ENCODE results near the gene NRP1.
A peak's percentile ranks its signal among the peaks of the same experiment; 100 is the strongest.

NRP1 gene

DNA sequence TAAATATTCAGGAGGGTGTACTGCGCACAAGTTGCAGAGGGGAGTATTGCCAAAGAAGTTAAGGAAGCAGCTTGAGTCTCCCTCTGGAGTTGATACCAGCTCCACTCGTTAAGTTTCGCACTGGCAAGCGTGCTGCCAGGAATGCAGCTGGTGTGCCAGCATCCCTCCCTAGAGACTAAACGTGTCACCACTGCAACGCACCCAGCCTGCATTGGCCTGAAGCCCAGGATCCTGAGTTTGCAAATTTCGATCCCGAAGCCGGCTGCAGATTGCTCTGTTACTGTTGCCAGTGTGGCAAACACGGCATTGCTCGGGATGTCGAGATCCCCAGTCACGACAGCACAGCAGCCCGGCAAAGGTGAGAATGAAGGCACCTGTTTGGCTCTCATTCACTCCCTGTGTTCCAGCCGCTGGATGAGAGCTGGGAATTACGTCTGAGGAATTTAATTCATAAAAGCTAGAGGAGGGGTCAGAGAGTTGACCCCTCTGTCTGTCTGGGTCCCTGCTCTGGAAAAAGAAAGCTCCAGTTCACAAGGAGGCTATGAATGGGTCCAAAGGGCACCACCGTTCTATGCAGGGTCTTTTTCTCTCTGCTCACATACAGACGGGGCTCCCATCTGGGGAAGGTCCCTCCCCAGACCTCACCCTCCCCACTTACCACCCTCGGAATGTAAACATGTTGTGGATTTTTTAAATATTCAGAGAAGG, 61.0 kb downstream of the NRP1 start:
- Histone ChIP-seq H3K9me3 (ENCODE audit: control insufficient read depth in 1 of 2, low read length in 2 of 2) (no peaks in the 10 kb centered on the region), H3K27me3 (ENCODE audit: low read depth, low read length) (no peaks in the 10 kb centered on the region), H3K4me1 (ENCODE audit: control insufficient read depth in 1 of 2, insufficient read depth in 2 of 2, low read length in 2 of 2) (peaks cover 19 to 46% of the 10 kb centered on the region in 2 donors), H3K4me3 (ENCODE audit: low read depth in 1 of 2, low read length in 2 of 2) (peak overlapping the region; percentile 43 to 48), H3K27ac (ENCODE audit: low read length) (peak overlapping the region; percentile 72), H3K36me3 (ENCODE audit: control insufficient read depth in 1 of 2, insufficient read depth in 2 of 2, low read length in 2 of 2) (peaks cover 3 to 8% of the 10 kb centered on the region in 2 donors)

GRCh38 chr10:33272635-33273034, 61.8 kb downstream of the NRP1 start:
- H3K4me1 ChIP-seq (ENCODE audit: control insufficient read depth in 1 of 2, insufficient read depth in 2 of 2, low read length in 2 of 2) = peaks cover 19 to 41% of the 10 kb centered on the region in 2 donors
- no peaks in the 10 kb centered on the region for H3K9me3 ChIP-seq (ENCODE audit: control insufficient read depth in 1 of 2, low read length in 2 of 2)
- H3K36me3 ChIP-seq (ENCODE audit: control insufficient read depth in 1 of 2, insufficient read depth in 2 of 2, low read length in 2 of 2) = peaks cover 9% of the 10 kb centered on the region in 2 donors
- H3K27ac ChIP-seq (ENCODE audit: low read length) = peak overlapping the region; percentile 60
- H3K4me3 ChIP-seq (ENCODE audit: low read depth in 1 of 2, low read length in 2 of 2) = no peak overlapping the region
- H3K27me3 ChIP-seq (ENCODE audit: low read depth, low read length) = no peaks in the 10 kb centered on the region

DNA sequence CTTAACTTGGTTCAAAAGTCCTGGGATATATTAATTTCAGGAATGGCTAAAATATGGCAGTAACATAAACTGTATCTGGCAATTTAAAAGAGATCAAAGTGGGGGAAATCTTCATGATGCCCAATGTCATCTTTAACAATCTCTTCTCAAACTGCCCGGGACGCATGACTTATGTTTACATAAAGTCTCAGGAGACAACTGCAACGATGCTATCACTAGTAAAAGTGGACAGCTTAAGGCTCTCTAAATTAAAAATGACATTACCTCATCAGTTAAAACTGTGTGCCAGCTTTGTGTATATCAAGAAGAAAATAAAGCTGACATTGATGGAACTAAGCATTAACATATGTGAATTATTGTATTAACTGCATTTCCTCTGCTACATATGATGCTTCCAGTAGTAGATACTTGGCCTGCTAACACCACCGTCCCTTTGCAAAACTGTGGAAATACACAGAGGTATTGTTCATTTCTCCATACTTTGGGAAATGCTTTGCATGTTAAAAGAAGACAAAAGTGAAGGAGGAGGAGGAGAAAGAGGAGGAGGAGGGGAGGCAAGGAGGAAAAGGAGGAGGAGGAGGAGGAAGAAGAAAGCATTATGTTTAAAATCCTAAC, 62.4 kb downstream of the NRP1 start:
- H3K4me3 ChIP-seq (ENCODE audit: low read depth in 1 of 2, low read length in 2 of 2) = no peak overlapping the region
- no peaks in the 10 kb centered on the region for H3K9me3 ChIP-seq (ENCODE audit: control insufficient read depth in 1 of 2, low read length in 2 of 2)
- H3K36me3 ChIP-seq (ENCODE audit: control insufficient read depth in 1 of 2, insufficient read depth in 2 of 2, low read length in 2 of 2) = peaks cover 9 to 12% of the 10 kb centered on the region in 2 donors
- peak overlapping the region; percentile 60 for H3K27ac ChIP-seq (ENCODE audit: low read length)
- H3K27me3 ChIP-seq (ENCODE audit: low read depth, low read length) = no peaks in the 10 kb centered on the region
- H3K4me1 ChIP-seq (ENCODE audit: control insufficient read depth in 1 of 2, insufficient read depth in 2 of 2, low read length in 2 of 2) = peaks cover 19 to 37% of the 10 kb centered on the region in 2 donors

GRCh38 chr10:33270971-33271370, 63.5 kb downstream of the NRP1 start:
- no peaks in the 10 kb centered on the region for H3K27me3 ChIP-seq (ENCODE audit: low read depth, low read length)
- H3K9me3 ChIP-seq (ENCODE audit: control insufficient read depth in 1 of 2, low read length in 2 of 2) = no peaks in the 10 kb centered on the region
- H3K4me1 ChIP-seq (ENCODE audit: control insufficient read depth in 1 of 2, insufficient read depth in 2 of 2, low read length in 2 of 2) = peaks cover 14 to 37% of the 10 kb centered on the region in 2 donors
- H3K27ac ChIP-seq (ENCODE audit: low read length) = no peak overlapping the region
- no peak overlapping the region for H3K4me3 ChIP-seq (ENCODE audit: low read depth in 1 of 2, low read length in 2 of 2)
- H3K36me3 ChIP-seq (ENCODE audit: control insufficient read depth in 1 of 2, insufficient read depth in 2 of 2, low read length in 2 of 2) = peaks cover 9 to 12% of the 10 kb centered on the region in 2 donors

DNA sequence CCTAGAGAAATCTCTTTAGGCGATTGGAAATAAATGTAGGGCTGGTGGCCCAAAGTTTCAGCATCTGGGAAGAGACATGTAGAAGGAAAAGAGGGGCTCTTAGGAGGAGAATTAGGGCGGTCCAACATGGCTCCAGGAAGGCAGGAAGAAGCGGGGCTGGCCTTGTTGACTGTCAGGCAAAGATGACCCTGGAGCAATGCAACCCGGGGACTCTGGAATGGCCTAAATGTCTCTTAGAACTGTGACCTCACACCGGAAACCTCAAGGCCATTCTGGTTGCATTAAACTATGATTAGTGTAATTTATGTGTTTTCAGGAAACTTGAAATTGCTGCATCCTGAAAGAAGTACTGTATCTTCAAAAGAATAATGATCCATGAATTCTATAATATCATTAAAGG, 66.8 kb downstream of the NRP1 start:
- no peaks in the 10 kb centered on the region for H3K9me3 ChIP-seq (ENCODE audit: control insufficient read depth in 1 of 2, low read length in 2 of 2)
- H3K27ac ChIP-seq (ENCODE audit: low read length) = no peak overlapping the region
- H3K4me3 ChIP-seq (ENCODE audit: low read depth in 1 of 2, low read length in 2 of 2) = no peak overlapping the region
- H3K4me1 ChIP-seq (ENCODE audit: control insufficient read depth in 1 of 2, insufficient read depth in 2 of 2, low read length in 2 of 2) = peaks cover 17 to 22% of the 10 kb centered on the region in 2 donors
- no peaks in the 10 kb centered on the region for H3K27me3 ChIP-seq (ENCODE audit: low read depth, low read length)
- peaks cover 18 to 35% of the 10 kb centered on the region in 2 donors for H3K36me3 ChIP-seq (ENCODE audit: control insufficient read depth in 1 of 2, insufficient read depth in 2 of 2, low read length in 2 of 2)

- H3K9me3 ChIP-seq (ENCODE audit: control insufficient read depth in 1 of 2, low read length in 2 of 2) = no peaks in the 10 kb centered on the region
- H3K27ac ChIP-seq (ENCODE audit: low read length) = no peak overlapping the region
- peaks cover 25 to 42% of the 10 kb centered on the region in 2 donors for H3K36me3 ChIP-seq (ENCODE audit: control insufficient read depth in 1 of 2, insufficient read depth in 2 of 2, low read length in 2 of 2)
- H3K4me3 ChIP-seq (ENCODE audit: low read depth in 1 of 2, low read length in 2 of 2) = no peak overlapping the region
- peaks cover 0 to 9% of the 10 kb centered on the region in 2 donors for H3K4me1 ChIP-seq (ENCODE audit: control insufficient read depth in 1 of 2, insufficient read depth in 2 of 2, low read length in 2 of 2)
- no peaks in the 10 kb centered on the region for H3K27me3 ChIP-seq (ENCODE audit: low read depth, low read length)
Measured at GRCh38 chr10:33265621-33266020, 68.8 kb downstream of the NRP1 start.

GRCh38 chr10:33263453-33263852, 71.0 kb downstream of the NRP1 start:
- Histone ChIP-seq H3K36me3 (ENCODE audit: control insufficient read depth in 1 of 2, insufficient read depth in 2 of 2, low read length in 2 of 2) (peaks cover 21 to 39% of the 10 kb centered on the region in 2 donors), H3K27me3 (ENCODE audit: low read depth, low read length) (no peaks in the 10 kb centered on the region), H3K9me3 (ENCODE audit: control insufficient read depth in 1 of 2, low read length in 2 of 2) (no peaks in the 10 kb centered on the region), H3K4me1 (ENCODE audit: control insufficient read depth in 1 of 2, insufficient read depth in 2 of 2, low read length in 2 of 2) (peaks cover 0 to 9% of the 10 kb centered on the region in 2 donors), H3K4me3 (ENCODE audit: low read depth in 1 of 2, low read length in 2 of 2) (no peak overlapping the region), H3K27ac (ENCODE audit: low read length) (peak overlapping the region; percentile 27)

- no peak overlapping the region for H3K27ac ChIP-seq (ENCODE audit: low read length)
- peaks cover 0 to 9% of the 10 kb centered on the region in 2 donors for H3K4me1 ChIP-seq (ENCODE audit: control insufficient read depth in 1 of 2, insufficient read depth in 2 of 2, low read length in 2 of 2)
- H3K36me3 ChIP-seq (ENCODE audit: control insufficient read depth in 1 of 2, insufficient read depth in 2 of 2, low read length in 2 of 2) = peaks cover 21 to 35% of the 10 kb centered on the region in 2 donors
- H3K4me3 ChIP-seq (ENCODE audit: low read depth in 1 of 2, low read length in 2 of 2) = no peak overlapping the region
- no peaks in the 10 kb centered on the region for H3K27me3 ChIP-seq (ENCODE audit: low read depth, low read length)
- no peaks in the 10 kb centered on the region for H3K9me3 ChIP-seq (ENCODE audit: control insufficient read depth in 1 of 2, low read length in 2 of 2)
Measured at GRCh38 chr10:33262871-33263270, 71.6 kb downstream of the NRP1 start.

DNA sequence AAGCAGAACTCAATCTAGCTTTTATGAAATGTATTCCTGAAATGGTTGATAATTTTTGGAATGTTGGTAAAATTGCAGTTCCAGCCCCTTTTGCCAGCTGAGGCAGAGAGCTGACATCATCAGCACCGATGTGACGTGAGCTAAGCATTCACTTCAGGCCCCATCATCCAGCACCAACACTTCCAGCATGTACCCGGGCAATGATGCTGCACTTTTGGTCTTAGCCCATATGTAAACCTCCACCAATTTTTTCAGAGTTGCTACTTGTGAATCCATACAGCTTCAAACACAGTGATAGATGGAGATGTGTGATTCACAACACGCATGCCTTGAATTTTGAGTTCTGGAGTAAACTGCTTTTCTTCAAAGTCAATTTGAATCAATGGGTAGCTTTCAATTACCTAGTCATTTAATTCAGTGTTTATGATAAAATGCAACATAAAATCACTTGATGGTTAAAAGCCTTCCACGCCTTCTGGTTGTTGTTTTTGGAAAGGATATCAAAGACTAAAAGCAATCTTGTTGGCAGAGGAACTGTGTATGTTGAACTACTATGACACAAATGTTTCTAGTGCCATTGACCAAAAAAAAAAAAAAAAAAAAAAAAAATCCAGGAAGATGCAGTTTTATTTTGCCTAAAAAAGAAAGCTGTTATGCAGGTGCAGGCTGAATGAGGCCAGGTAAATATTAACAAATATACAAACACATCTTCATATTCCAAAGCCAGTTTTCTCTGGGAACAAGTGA, 73.9 kb downstream of the NRP1 start:
- Histone ChIP-seq H3K27me3 (ENCODE audit: low read depth, low read length) (no peaks in the 10 kb centered on the region), H3K4me1 (ENCODE audit: control insufficient read depth in 1 of 2, insufficient read depth in 2 of 2, low read length in 2 of 2) (peaks cover 0 to 9% of the 10 kb centered on the region in 2 donors), H3K27ac (ENCODE audit: low read length) (no peak overlapping the region), H3K36me3 (ENCODE audit: control insufficient read depth in 1 of 2, insufficient read depth in 2 of 2, low read length in 2 of 2) (peaks cover 29 to 33% of the 10 kb centered on the region in 2 donors), H3K4me3 (ENCODE audit: low read depth in 1 of 2, low read length in 2 of 2) (no peak overlapping the region), H3K9me3 (ENCODE audit: control insufficient read depth in 1 of 2, low read length in 2 of 2) (no peaks in the 10 kb centered on the region)

GRCh38 chr10:33258967-33259366, 75.5 kb downstream of the NRP1 start:
- Histone ChIP-seq H3K36me3 (ENCODE audit: control insufficient read depth in 1 of 2, insufficient read depth in 2 of 2, low read length in 2 of 2) (peaks cover 20 to 35% of the 10 kb centered on the region in 2 donors), H3K4me3 (ENCODE audit: low read depth in 1 of 2, low read length in 2 of 2) (no peak overlapping the region), H3K9me3 (ENCODE audit: control insufficient read depth in 1 of 2, low read length in 2 of 2) (no peaks in the 10 kb centered on the region), H3K27me3 (ENCODE audit: low read depth, low read length) (no peaks in the 10 kb centered on the region), H3K27ac (ENCODE audit: low read length) (peak overlapping the region; percentile 9), H3K4me1 (ENCODE audit: control insufficient read depth in 1 of 2, insufficient read depth in 2 of 2, low read length in 2 of 2) (peaks cover 0 to 4% of the 10 kb centered on the region in 2 donors)

DNA sequence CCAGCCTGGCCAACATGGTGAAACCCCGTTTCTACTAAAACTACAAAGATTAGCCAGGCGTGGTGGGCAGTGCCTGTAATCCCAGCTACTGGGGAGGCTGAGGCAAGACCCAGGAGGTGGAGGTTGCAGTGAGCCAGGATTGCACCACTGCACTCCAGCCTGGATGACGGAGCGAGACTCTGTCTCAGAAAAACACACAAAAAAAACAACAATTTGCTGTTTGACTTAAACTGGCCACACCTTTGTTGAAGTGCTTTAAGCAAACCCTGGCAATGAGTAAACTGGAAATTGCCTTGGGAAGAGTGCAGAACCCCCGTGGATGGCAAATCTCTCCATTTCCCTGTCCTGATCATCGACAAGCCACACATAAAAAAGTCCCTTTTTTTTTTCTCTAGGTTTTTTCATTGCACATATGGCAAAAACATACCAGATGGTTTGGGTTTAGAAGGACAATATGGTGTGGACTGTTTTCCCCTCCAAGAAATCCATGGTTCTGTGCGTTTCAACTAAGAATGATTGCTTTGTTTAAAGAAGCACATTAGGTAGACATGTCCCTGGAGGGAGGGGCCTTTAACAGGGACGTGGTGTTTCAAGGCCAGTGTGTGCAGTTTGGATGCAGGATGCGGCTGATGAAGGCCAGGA, 76.9 kb downstream of the NRP1 start:
- H3K9me3 ChIP-seq (ENCODE audit: control insufficient read depth in 1 of 2, low read length in 2 of 2) = no peaks in the 10 kb centered on the region
- no peaks in the 10 kb centered on the region for H3K27me3 ChIP-seq (ENCODE audit: low read depth, low read length)
- H3K4me3 ChIP-seq (ENCODE audit: low read depth in 1 of 2, low read length in 2 of 2) = no peak overlapping the region
- no peaks in the 10 kb centered on the region for H3K4me1 ChIP-seq (ENCODE audit: control insufficient read depth in 1 of 2, insufficient read depth in 2 of 2, low read length in 2 of 2)
- peaks cover 19 to 37% of the 10 kb centered on the region in 2 donors for H3K36me3 ChIP-seq (ENCODE audit: control insufficient read depth in 1 of 2, insufficient read depth in 2 of 2, low read length in 2 of 2)
- H3K27ac ChIP-seq (ENCODE audit: low read length) = no peak overlapping the region

Data from muscle layer of duodenum (tissue), 2 donors.